ENCODE data around the gene CDC42EP4. TPM values are rescaled to one million over a fixed set of nuclear protein-coding genes. Genes with fewer than 3 reads are reported as not detected.
A peak's percentile ranks its signal among the peaks of the same experiment; 100 is the strongest.

Gene CDC42EP4
- total RNA-seq, 1 experiment from 2014 or later: 83.1 TPM

GRCh38 chr17:73359987-73360410, 48.2 kb upstream of the CDC42EP4 start:
- H3K4me1 ChIP-seq (ENCODE audit: insufficient read depth, low read length): peaks cover 10% of the 10 kb centered on the region; the same call in 1 of the 2 replicates
- no peaks in the 10 kb centered on the region for H3K9me3 ChIP-seq (ENCODE audit: low read length)
- no peaks in the 10 kb centered on the region for H4K20me1 ChIP-seq (ENCODE audit: low read length)
- H3K27ac ChIP-seq (ENCODE audit: low read length): no peak overlapping the region
- ATAC-seq (peak; percentile 83), DNase-seq (peak; percentile 78)
- H3K9me2 ChIP-seq (replicated peaks; ENCODE audit: low read length): no peaks in the 10 kb centered on the region
- peak overlapping the region; percentile 36 for H3K4me2 ChIP-seq (ENCODE audit: low read length)
- H3F3A ChIP-seq (ENCODE audit: low read length, unreplicated experiment): no peaks in the 10 kb centered on the region
- no peaks in the 10 kb centered on the region for H3K36me3 ChIP-seq (ENCODE audit: low read depth, low read length)
- TF ChIP-seq EZH2phosphoT487 (IDR thresholded peaks at IDR 0.05; ENCODE audit: borderline replicate concordance, low read length) (no peak), EZH2 (IDR thresholded peaks at IDR 0.05; ENCODE audit: low read length, unreplicated experiment) (no peak)
- TF ChIP-seq, protein P1, sequence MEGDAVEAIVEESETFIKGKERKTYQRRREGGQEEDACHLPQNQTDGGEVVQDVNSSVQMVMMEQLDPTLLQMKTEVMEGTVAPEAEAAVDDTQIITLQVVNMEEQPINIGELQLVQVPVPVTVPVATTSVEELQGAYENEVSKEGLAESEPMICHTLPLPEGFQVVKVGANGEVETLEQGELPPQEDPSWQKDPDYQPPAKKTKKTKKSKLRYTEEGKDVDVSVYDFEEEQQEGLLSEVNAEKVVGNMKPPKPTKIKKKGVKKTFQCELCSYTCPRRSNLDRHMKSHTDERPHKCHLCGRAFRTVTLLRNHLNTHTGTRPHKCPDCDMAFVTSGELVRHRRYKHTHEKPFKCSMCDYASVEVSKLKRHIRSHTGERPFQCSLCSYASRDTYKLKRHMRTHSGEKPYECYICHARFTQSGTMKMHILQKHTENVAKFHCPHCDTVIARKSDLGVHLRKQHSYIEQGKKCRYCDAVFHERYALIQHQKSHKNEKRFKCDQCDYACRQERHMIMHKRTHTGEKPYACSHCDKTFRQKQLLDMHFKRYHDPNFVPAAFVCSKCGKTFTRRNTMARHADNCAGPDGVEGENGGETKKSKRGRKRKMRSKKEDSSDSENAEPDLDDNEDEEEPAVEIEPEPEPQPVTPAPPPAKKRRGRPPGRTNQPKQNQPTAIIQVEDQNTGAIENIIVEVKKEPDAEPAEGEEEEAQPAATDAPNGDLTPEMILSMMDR (conservative IDR thresholded peaks at IDR 0.05; ENCODE audit: low read depth, low read length): peak; percentile 52
- no TSS peak for BruUV-seq (replicated peaks)
- H3K79me2 ChIP-seq (ENCODE audit: low read length): no peaks in the 10 kb centered on the region
- ChIA-PET CTCF (interaction anchor here (0.6 kb wide), 4 partner anchors 10 to 676 kb away, joined by 3 to 5 read pairs (median 4); no protein-coding TSS in a partner anchor), POLR2A (ENCODE audit: unreplicated experiment) (no interaction called here)
- no peaks in the 10 kb centered on the region for H3K27me3 ChIP-seq (ENCODE audit: low read length)
- H3K4me3 ChIP-seq (ENCODE audit: low read length): no peak overlapping the region
- H3K9ac ChIP-seq (ENCODE audit: low read length): no peak overlapping the region
- intact Hi-C loops (cut with micrococcal nuclease): no loop called here
- H2AFZ ChIP-seq (ENCODE audit: low read length): peak overlapping the region; percentile 31; the same call in 1 of the 2 replicates

DNA sequence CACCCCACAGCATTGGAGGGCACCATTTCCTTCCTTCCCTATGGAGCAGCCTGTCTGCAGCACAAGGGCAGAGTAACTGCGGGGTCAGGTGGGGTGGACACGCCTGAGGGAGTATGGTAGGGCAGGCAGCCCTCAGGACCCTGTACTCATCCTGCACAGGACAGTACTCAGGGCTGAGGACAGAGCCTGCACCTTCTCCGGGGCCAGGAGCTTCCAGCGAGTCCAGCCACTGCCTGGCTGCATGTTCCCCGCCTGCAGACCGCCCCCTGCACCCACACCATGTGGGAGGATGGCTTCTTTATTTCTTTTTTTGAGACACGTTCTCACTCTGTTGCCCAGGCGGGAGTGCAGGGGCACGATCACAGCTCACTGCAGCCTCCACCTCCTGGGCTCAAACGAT, 47.6 kb upstream of the CDC42EP4 start:
- no peaks in the 10 kb centered on the region for H4K20me1 ChIP-seq (ENCODE audit: low read length)
- no peaks in the 10 kb centered on the region for H3K36me3 ChIP-seq (ENCODE audit: low read depth, low read length)
- no peak overlapping the region for H3K9ac ChIP-seq (ENCODE audit: low read length)
- no peaks in the 10 kb centered on the region for H3K27me3 ChIP-seq (ENCODE audit: low read length)
- BruUV-seq (replicated peaks): no TSS peak
- CTCF ChIA-PET: interaction anchor here (0.6 kb wide), 2 partner anchors 147 to 676 kb away, joined by 3 to 4 read pairs; no protein-coding TSS in a partner anchor
- no peaks in the 10 kb centered on the region for H3F3A ChIP-seq (ENCODE audit: low read length, unreplicated experiment)
- H3K9me3 ChIP-seq (ENCODE audit: low read length): no peaks in the 10 kb centered on the region
- no peak overlapping the region for H3K4me2 ChIP-seq (ENCODE audit: low read length)
- ATAC-seq (no peak), DNase-seq (no peak)
- no peaks in the 10 kb centered on the region for H3K79me2 ChIP-seq (ENCODE audit: low read length)
- POLR2A ChIA-PET (ENCODE audit: unreplicated experiment): no interaction called here
- TF ChIP-seq EZH2 (IDR thresholded peaks at IDR 0.05; ENCODE audit: low read length, unreplicated experiment) (no peak), EZH2phosphoT487 (IDR thresholded peaks at IDR 0.05; ENCODE audit: borderline replicate concordance, low read length) (no peak)
- TF ChIP-seq, protein P1 (conservative IDR thresholded peaks at IDR 0.05; ENCODE audit: low read depth, low read length): no peak
- H3K4me3 ChIP-seq (ENCODE audit: low read length): no peak overlapping the region
- no peak overlapping the region for H2AFZ ChIP-seq (ENCODE audit: low read length)
- intact Hi-C loops (cut with micrococcal nuclease): no loop called here
- H3K4me1 ChIP-seq (ENCODE audit: insufficient read depth, low read length): peaks cover 10% of the 10 kb centered on the region; the same call in 1 of the 2 replicates
- no peak overlapping the region for H3K27ac ChIP-seq (ENCODE audit: low read length)
- H3K9me2 ChIP-seq (replicated peaks; ENCODE audit: low read length): no peaks in the 10 kb centered on the region

DNA sequence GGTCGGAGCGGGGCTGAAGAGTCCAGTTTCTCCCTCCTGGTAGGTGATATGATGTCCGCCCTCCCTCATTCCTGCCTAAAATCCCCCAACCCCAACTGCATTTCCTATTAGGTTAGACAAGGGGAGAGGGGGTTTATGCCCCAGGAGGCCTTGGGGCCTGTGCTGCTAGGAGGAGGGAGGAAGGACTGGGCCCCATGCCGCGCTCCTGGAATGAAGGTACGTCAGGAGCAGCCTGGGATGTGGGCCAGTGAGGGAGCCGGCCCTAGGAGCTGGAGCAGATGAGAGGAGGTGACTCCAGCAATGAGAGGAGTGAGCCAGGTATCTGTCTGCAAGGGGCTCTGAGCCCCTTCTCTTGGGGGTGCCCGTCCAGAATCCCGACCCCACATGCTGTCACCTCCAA, 46.9 kb upstream of the CDC42EP4 start:
- no peak for TF ChIP-seq EZH2 (IDR thresholded peaks at IDR 0.05; ENCODE audit: low read length, unreplicated experiment)
- no peak for TF ChIP-seq EZH2phosphoT487 (IDR thresholded peaks at IDR 0.05; ENCODE audit: borderline replicate concordance, low read length)
- TF ChIP-seq, protein P1 (conservative IDR thresholded peaks at IDR 0.05; ENCODE audit: low read depth, low read length): no peak
- no peaks in the 10 kb centered on the region for H3K9me2 ChIP-seq (replicated peaks; ENCODE audit: low read length)
- H3F3A ChIP-seq (ENCODE audit: low read length, unreplicated experiment): no peaks in the 10 kb centered on the region
- H3K4me2 ChIP-seq (ENCODE audit: low read length): no peak overlapping the region
- no peak overlapping the region for H3K9ac ChIP-seq (ENCODE audit: low read length)
- no peak overlapping the region for H2AFZ ChIP-seq (ENCODE audit: low read length)
- no peak for ATAC-seq
- H3K36me3 ChIP-seq (ENCODE audit: low read depth, low read length): no peaks in the 10 kb centered on the region
- ChIA-PET POLR2A (ENCODE audit: unreplicated experiment) (no interaction called here), CTCF (no interaction called here)
- no peak for DNase-seq
- no TSS peak for BruUV-seq (replicated peaks)
- no peaks in the 10 kb centered on the region for H4K20me1 ChIP-seq (ENCODE audit: low read length)
- no peaks in the 10 kb centered on the region for H3K79me2 ChIP-seq (ENCODE audit: low read length)
- H3K4me3 ChIP-seq (ENCODE audit: low read length): no peak overlapping the region
- H3K9me3 ChIP-seq (ENCODE audit: low read length): no peaks in the 10 kb centered on the region
- no peak overlapping the region for H3K27ac ChIP-seq (ENCODE audit: low read length)
- H3K27me3 ChIP-seq (ENCODE audit: low read length): no peaks in the 10 kb centered on the region
- peaks cover 10% of the 10 kb centered on the region; the same call in 1 of the 2 replicates for H3K4me1 ChIP-seq (ENCODE audit: insufficient read depth, low read length)
- intact Hi-C loops (cut with micrococcal nuclease): no loop called here

Measured in PC-3 (cell line).